H1 (cell line): Measurements from ENCODE around the gene DCXR. TPM values are rescaled to one million over a fixed set of nuclear protein-coding genes. Genes with fewer than 3 reads are reported as not detected.
A peak's percentile ranks its signal among the peaks of the same experiment; 100 is the strongest.

Experiments
- CTCF ChIA-PET: fragments of 300-600 bp; sonication (Branson Sonifier 250); formaldehyde crosslinking; loops from one replicate; lab custom pipeline; 2021; ENCODE audit not compliant: partially characterized antibody; lab: Charles Lee
- POLR2A ChIA-PET: fragments of 300-600 bp; sonication (Branson Sonifier 250); formaldehyde crosslinking; loops from one replicate; lab custom pipeline; 2021; ENCODE audit warnings: inconsistent platforms; ENCODE audit not compliant: partially characterized antibody; lab: Charles Lee
- DNase-seq, 2 experiments: peaks; one replicate each; pipeline versions ENCODE4 v3.0.0 to v3.0.0-alpha.2; 2010 to 2022; ENCODE audit warnings: low spot score in 2 of 2, low read depth in 1 of 2, mixed read lengths in 1 of 2
- FAIRE-seq: peaks from 2 replicates; lab custom pipeline; 2011; peaks lifted over from hg19 to GRCh38; lab: Jason Lieb, UNC
- H2AFZ ChIP-seq: 2 replicates; pipeline ENCODE4 v1.8.1; 2012; ENCODE audit warnings: low read length, inconsistent platforms
- H2AK5ac ChIP-seq: 2 replicates; pipeline ENCODE4 v1.6.1; 2013; ENCODE audit warnings: low read depth, low read length
- H2BK120ac ChIP-seq: replicated peaks from 2 replicates; pipeline ENCODE3; 2013; ENCODE audit warnings: low read depth, low read length, inconsistent platforms
- H2BK12ac ChIP-seq: 2 replicates; pipeline ENCODE4 v1.6.1; 2013; ENCODE audit warnings: low read depth, low read length
- H2BK15ac ChIP-seq: 2 replicates; pipeline ENCODE4 v1.6.1; 2013; ENCODE audit warnings: low read length
- H2BK20ac ChIP-seq: 2 replicates; pipeline ENCODE4 v1.6.1; 2013; ENCODE audit warnings: low read length
- H2BK5ac ChIP-seq: 2 replicates; pipeline ENCODE4 v1.6.1; 2013; ENCODE audit warnings: low read depth, low read length
- H3K14ac ChIP-seq: 2 replicates; pipeline ENCODE4 v1.6.1; 2013; ENCODE audit warnings: inconsistent platforms; ENCODE audit not compliant: insufficient read length
- H3K18ac ChIP-seq: 2 replicates; pipeline ENCODE4 v1.6.1; 2013; ENCODE audit warnings: low read length; ENCODE audit errors: extremely low read depth
- H3K23ac ChIP-seq: 2 replicates; pipeline ENCODE4 v1.6.1; 2013; ENCODE audit warnings: inconsistent platforms; ENCODE audit not compliant: insufficient read length
- H3K23me2 ChIP-seq: 2 replicates; pipeline ENCODE4 v1.6.1; 2013; ENCODE audit warnings: low read depth, low read length
- H3K27ac ChIP-seq: 2 replicates; pipeline ENCODE4 v1.6.1; 2011; ENCODE audit warnings: low read depth, low read length, inconsistent platforms
- H3K27me3 ChIP-seq, 4 experiments: replicated peaks in 1 of 4; 1 replicate in 1 of 4; 2 replicates in 3 of 4; pipeline versions ENCODE4 v1.6.1 to v1.8.1; 2011 to 2013; ENCODE audit warnings: low read length in 3 of 4, mild to moderate bottlenecking in 3 of 4, inconsistent platforms in 2 of 4, mixed read lengths in 2 of 4, moderate library complexity in 1 of 4; ENCODE audit not compliant: control insufficient read depth in 3 of 4, insufficient read depth in 3 of 4; ENCODE audit errors: extremely low read depth in 1 of 4
- H3K36me3 ChIP-seq, 4 experiments: 2 replicates each; pipeline versions ENCODE4 v1.6.1 to v1.8.1; 2011 to 2013; ENCODE audit warnings: mild to moderate bottlenecking in 4 of 4, low read length in 3 of 4, moderate library complexity in 2 of 4, control low read depth in 1 of 4, inconsistent platforms in 1 of 4; ENCODE audit not compliant: insufficient read depth in 4 of 4, control insufficient read depth in 2 of 4
- H3K4ac ChIP-seq: replicated peaks from 2 replicates; pipeline ENCODE3; 2013; ENCODE audit warnings: low read length, low read depth, mixed read lengths, inconsistent platforms; ENCODE audit not compliant: insufficient read length
- H3K4me1 ChIP-seq, 4 experiments: replicated peaks in 1 of 4; 1 replicate in 1 of 4; 2 replicates in 3 of 4; pipeline versions ENCODE4 v1.6.1 to v1.8.1; 2011 to 2013; ENCODE audit warnings: low read length in 3 of 4, inconsistent platforms in 2 of 4, mixed read lengths in 1 of 4; ENCODE audit not compliant: insufficient read depth in 4 of 4, control insufficient read depth in 3 of 4
- H3K4me2 ChIP-seq, 2 experiments: 2 replicates each; pipeline versions ENCODE4 v1.6.1 to v1.8.1; 2011 to 2013; ENCODE audit warnings: low read depth in 2 of 2, low read length in 2 of 2, control low read depth in 1 of 2, inconsistent platforms in 1 of 2, mild to moderate bottlenecking in 1 of 2; ENCODE audit not compliant: insufficient read depth in 1 of 2
- H3K4me3 ChIP-seq, 4 experiments: fragments of 200-600, 300-600 bp in 1 of 4; sonication (generic), shearing (Covaris generic), sonication (Bioruptor Twin) in 1 of 4; 2 replicates each; pipeline versions ENCODE4 v1.5.1 to v1.8.1; 2011 to 2016; ENCODE audit warnings: low read length in 4 of 4, low read depth in 3 of 4, control low read depth in 2 of 4, inconsistent platforms in 2 of 4, mild to moderate bottlenecking in 2 of 4, mixed read lengths in 1 of 4, moderate library complexity in 1 of 4; ENCODE audit not compliant: insufficient read depth in 2 of 4; ENCODE audit errors: extremely low read depth in 1 of 4
- H3K56ac ChIP-seq: replicated peaks from 2 replicates; pipeline ENCODE3; 2013; ENCODE audit warnings: low read depth, mild to moderate bottlenecking, mixed read lengths, low read length, inconsistent platforms; ENCODE audit not compliant: insufficient read length
- H3K79me1 ChIP-seq: 2 replicates; pipeline ENCODE4 v1.6.1; 2013; ENCODE audit warnings: low read depth, low read length, control low read depth
- H3K79me2 ChIP-seq, 2 experiments: 2 replicates each; pipeline versions ENCODE4 v1.6.1 to v1.8.1; 2012 to 2013; ENCODE audit warnings: low read length in 2 of 2, mild to moderate bottlenecking in 2 of 2, inconsistent platforms in 1 of 2; ENCODE audit not compliant: insufficient read depth in 2 of 2, control insufficient read depth in 1 of 2
- H3K9ac ChIP-seq, 4 experiments: replicated peaks in 1 of 4; 1 replicate in 1 of 4; 2 replicates in 3 of 4; pipeline versions ENCODE4 v1.6.1 to v1.8.1; 2011 to 2013; ENCODE audit warnings: low read depth in 3 of 4, low read length in 3 of 4, control low read depth in 2 of 4, mild to moderate bottlenecking in 2 of 4, moderate library complexity in 2 of 4, inconsistent platforms in 1 of 4; ENCODE audit errors: extremely low read depth in 1 of 4
- H3K9me3 ChIP-seq, 2 experiments: 2 replicates each; pipeline versions ENCODE4 v1.6.1 to v1.8.1; 2012 to 2013; ENCODE audit warnings: mild to moderate bottlenecking in 2 of 2, moderate library complexity in 2 of 2, control low read depth in 1 of 2, inconsistent platforms in 1 of 2, low read depth in 1 of 2, low read length in 1 of 2, mixed read lengths in 1 of 2; ENCODE audit not compliant: insufficient read depth in 2 of 2
- H4K20me1 ChIP-seq, 2 experiments: replicated peaks in 1 of 2; 2 replicates each; pipeline versions ENCODE3 to v1.8.1; 2011 to 2013; ENCODE audit warnings: inconsistent platforms in 2 of 2, low read length in 2 of 2, mild to moderate bottlenecking in 1 of 2; ENCODE audit not compliant: insufficient read depth in 2 of 2, control insufficient read depth in 1 of 2
- H4K5ac ChIP-seq: 2 replicates; pipeline ENCODE4 v1.6.1; 2013; ENCODE audit warnings: low read length, low read depth, mixed read lengths, inconsistent platforms; ENCODE audit not compliant: insufficient read length
- H4K8ac ChIP-seq: 2 replicates; pipeline ENCODE4 v1.8.0; 2013; ENCODE audit warnings: mild to moderate bottlenecking, moderate library complexity, low read length, inconsistent platforms; ENCODE audit not compliant: insufficient read depth; ENCODE audit errors: extremely low read depth
- H4K91ac ChIP-seq: replicated peaks from 2 replicates; pipeline ENCODE3; 2013; ENCODE audit warnings: low read length, mixed read lengths, inconsistent platforms; ENCODE audit not compliant: insufficient read length
- ATF3 ChIP-seq: IDR thresholded peaks from 2 replicates; pipeline ENCODE4 v1.6.1; 2011; ENCODE audit warnings: low read depth, mild to moderate bottlenecking, low read length; ENCODE audit not compliant: insufficient read depth
- HDAC6 ChIP-seq: IDR thresholded peaks from one replicate; pipeline ENCODE4 v1.7.1; 2012; ENCODE audit warnings: low read depth, mild to moderate bottlenecking, inconsistent platforms, low read length, moderate library complexity
- POU5F1 ChIP-seq: IDR thresholded peaks from 2 replicates; pipeline ENCODE4 v1.6.1; 2011; ENCODE audit warnings: low read depth, mild to moderate bottlenecking, low read length, moderate library complexity
- RFX5 ChIP-seq: IDR thresholded peaks from 2 replicates; pipeline ENCODE4 v1.6.1; 2011; ENCODE audit warnings: low read depth, low read length, improper control_type of control experiment, borderline replicate concordance
- SIX5 ChIP-seq: IDR thresholded peaks from 2 replicates; pipeline ENCODE4 v1.6.1; 2011; ENCODE audit warnings: mild to moderate bottlenecking, low read depth, low read length
- SRF ChIP-seq: IDR thresholded peaks from 2 replicates; pipeline ENCODE4 v1.6.1; 2011; ENCODE audit warnings: mild to moderate bottlenecking, low read depth, low read length, moderate library complexity
- TBP ChIP-seq: IDR thresholded peaks from 2 replicates; pipeline ENCODE4 v1.6.1; 2011; ENCODE audit warnings: low read depth, low read length, improper control_type of control experiment
- USF2 ChIP-seq: IDR thresholded peaks from 2 replicates; pipeline ENCODE4 v1.6.1; 2011; ENCODE audit warnings: low read length, improper control_type of control experiment
- WGBS, 2 experiments: shearing (Covaris generic) in 1 of 2; methylation state at CpG; one replicate each; pipeline versions ENCODE4 v1.1.6 to v1.1.7; 2013 to 2015; ENCODE audit warnings: low lambda C conversion rate in 2 of 2, mixed read lengths in 2 of 2, inconsistent platforms in 1 of 2, low coverage in 1 of 2, missing lambda C conversion rate in 1 of 2; ENCODE audit not compliant: insufficient replicate concordance in 2 of 2, insufficient coverage in 1 of 2, insufficient read length in 1 of 2; ENCODE audit errors: extremely low coverage in 1 of 2, missing lambda C conversion rate in 1 of 2; 5-methylcytosine and 5-hydroxymethylcytosine counted together
- polyA plus RNA-seq, 7 experiments: library from polyadenylated mRNA; depleted of rRNA in 3 of 7; stranded (reverse) in 5 of 7; unstranded in 2 of 7; fragments of >200 nt in 5 of 7; fragments of 200-250 nt in 2 of 7; gene quantifications; 1 replicate in 5 of 7; 2 replicates in 1 of 7; 4 replicates in 1 of 7; pipeline versions ENCODE4 v1.2.1 to v1.2.3, GENCODE V29; 2011 to 2013; ENCODE audit warnings: missing spikeins in 2 of 7, mixed read lengths in 2 of 7
- total RNA-seq: library from RNA; stranded (reverse); fragmentation: NEBNext Ultra II Directional; extraction: Animal tissue kit (Norgen Biotek cat#: 25700); gene quantifications from 2 replicates; pipeline ENCODE4 v1.2.1, GENCODE V29; 2021

DCXR gene
- total and polyA plus RNA-seq, 2 of the 8 experiments (the other 6 are each of a cell fraction or from before 2014, with no cell fraction given), result 96.3 to 212 TPM

GRCh38 chr17:82017612-82018151 is 19.8 kb downstream of the DCXR start:
- Histone ChIP-seq H2AK5ac (no peak overlapping the region), H3K23me2 (peaks cover 6% of the 10 kb centered on the region; the same call in 1 of the 2 replicates), H3K36me3 (no peaks in the 10 kb centered on the region), H3K4ac (no peak overlapping the region), H3K4me3 (no peak overlapping the region), H3K27me3 (no peaks in the 10 kb centered on the region), H2BK12ac (no peak overlapping the region), H2BK15ac (no peak overlapping the region), H3K9ac (no peak overlapping the region), H2BK120ac (no peak overlapping the region), H3K23ac (no peak overlapping the region), H4K5ac (no peak overlapping the region), H3K14ac (no peak overlapping the region), H3K9me3 (no peaks in the 10 kb centered on the region), H3K56ac (no peak overlapping the region), H3K18ac (no peak overlapping the region; the same call in 1 of the 2 replicates), H4K91ac (no peak overlapping the region), H3K4me1 (peaks cover 0 to 10% (median 6%) of the 10 kb centered on the region in 4 experiments; a peak in 5 of 7 replicates), H3K27ac (no peak overlapping the region), H4K8ac (peak overlapping the region; percentile 71), H2BK5ac (no peak overlapping the region), H2AFZ (no peak overlapping the region), H4K20me1 (peaks cover 9 to 18% of the 10 kb centered on the region in 2 experiments), H2BK20ac (no peak overlapping the region), H3K79me1 (peaks cover 4% of the 10 kb centered on the region; the same call in 1 of the 2 replicates), H3K79me2 (peaks cover 0 to 12% of the 10 kb centered on the region in 2 experiments; a peak in 1 of 4 replicates), H3K4me2 (no peak overlapping the region)
- DNase-seq (no peak), FAIRE-seq (no peak)
- WGBS, 2 experiments, result 83% methylated on average over 10 of the region's 13 CpGs; no CpG with 5 or more reads in 1 of the 2 experiments
- TF ChIP-seq POU5F1 (no peak), USF2 (no peak), RFX5 (no peak), TBP (no peak), SIX5 (no peak), HDAC6 (no peak), ATF3 (no peak), SRF (no peak)
- TF ChIP-seq, all 59 proteins: peak for 0
- ChIA-PET POLR2A (interaction anchor here (1.0 to 2.8 kb wide), 9 partner anchors 9 to 83 kb away, joined by 3 to 9 read pairs (median 5); no protein-coding TSS in a partner anchor), CTCF (interaction anchor here (0.6 to 4.7 kb wide), 10 partner anchors 10 to 186 kb away, joined by 3 to 29 read pairs (median 4); partner anchors contain the start of genes NOTUM and RAC3)
